ENCODE data around the gene SLC22A1.
"Not testable (repeated sequence)": the region's sequence is repeated elsewhere in the genome, so short reads cannot be mapped to it uniquely, and the experiment has no call there.

The SLC22A1 gene

DNA sequence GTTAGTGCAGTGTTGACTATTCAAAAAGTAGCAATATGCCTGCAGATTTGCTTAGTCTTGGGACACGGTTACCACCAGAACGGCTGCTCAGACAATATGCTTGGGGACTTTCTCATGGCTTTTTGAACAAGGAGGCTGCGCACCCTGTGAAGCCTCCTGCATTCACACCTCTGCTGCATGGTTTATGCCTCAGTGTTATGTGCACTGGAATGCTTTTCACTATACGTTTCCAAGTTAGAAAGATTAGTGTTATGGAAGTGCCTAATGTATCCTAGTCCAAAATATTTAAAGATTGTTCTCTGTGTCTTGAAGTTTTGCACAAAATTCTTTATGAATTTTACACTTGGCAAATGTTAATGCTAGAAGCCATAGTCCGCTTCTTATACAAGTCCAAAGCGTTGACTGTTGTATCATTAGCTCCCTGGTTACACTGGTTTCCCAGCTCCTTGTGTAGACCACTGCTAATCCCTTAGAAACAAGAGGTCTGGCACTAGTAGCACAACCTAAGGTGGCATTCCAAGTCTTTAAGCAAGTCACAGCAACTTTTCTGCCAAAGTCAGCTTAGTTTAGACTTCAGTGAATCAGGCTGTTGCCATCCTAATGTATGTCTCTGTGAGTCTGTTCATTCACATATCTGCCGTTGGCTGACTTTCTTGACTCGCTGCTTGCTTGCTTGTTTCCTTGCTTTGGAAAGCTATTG, 26.3 kb upstream of the SLC22A1 start:
- no peak for DNase-seq

DNA sequence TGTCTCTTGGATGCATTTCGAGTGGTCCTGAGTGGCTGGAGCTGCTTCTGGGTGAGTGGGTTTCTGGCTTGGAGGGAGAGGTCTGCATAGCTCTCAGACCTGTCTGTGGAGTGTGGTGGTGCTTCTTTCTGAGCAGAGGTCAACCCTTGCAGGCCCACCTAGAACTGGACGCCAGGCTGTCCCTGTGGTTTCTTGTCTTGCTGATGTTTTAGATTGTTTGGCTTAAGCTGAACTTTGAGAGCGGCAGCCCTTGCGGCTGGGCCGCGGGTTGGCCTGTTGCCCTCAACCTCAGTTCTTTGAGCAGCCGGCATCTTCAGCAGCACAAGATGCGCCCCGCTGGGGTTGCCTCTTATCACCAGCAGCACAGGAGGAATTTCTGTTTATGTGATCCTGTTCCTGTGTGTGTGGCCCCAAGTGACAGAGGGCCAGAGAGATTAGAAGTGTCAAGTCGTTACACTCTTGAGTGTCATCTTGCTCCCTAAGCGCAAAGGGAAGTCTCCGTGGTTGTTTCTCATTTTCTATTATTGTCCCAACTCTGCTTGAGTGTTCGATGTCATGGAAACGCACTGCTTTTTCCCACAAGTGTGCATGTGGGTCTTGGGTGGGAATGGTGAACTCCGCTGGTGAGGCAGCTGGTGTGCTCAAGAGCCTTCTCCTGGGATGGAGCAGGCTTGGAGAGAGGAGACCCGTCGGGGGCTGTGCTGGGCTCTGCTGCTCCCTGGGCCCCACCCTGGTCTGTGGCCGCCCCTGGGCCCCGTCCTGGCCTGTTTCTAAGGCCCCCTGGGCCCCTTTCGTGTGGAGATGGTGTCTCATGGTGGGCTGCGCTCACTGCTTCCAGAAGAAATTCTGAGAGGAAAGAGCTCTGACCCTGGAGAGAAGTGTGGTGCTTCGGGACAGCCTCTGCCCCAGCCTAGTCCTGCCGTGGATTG, 20.1 kb upstream of the SLC22A1 start:
- no peak for DNase-seq

DNA sequence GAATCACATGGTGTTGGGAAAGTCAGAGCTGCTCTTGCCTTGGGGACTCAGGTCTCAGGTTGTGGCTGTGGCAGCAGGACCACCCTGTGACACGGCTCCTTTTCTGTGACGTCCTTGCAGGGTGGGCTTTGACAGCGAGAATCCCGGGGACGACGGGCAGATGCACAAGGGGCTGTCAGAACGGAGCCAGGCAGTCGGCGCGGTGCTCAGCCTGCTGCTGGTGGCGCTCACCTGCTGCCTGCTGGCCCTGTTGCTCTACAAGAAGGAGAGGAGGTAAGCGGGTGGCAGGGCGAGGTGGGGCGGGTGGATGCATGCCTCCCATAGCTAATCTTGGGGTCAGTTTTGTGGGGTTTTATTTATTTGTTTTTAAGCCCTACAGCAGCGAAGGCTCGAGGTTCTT, 19.2 kb upstream of the SLC22A1 start:
- no peak for DNase-seq

GRCh38 chr6:160102956-160103824, 18.4 kb upstream of the SLC22A1 start:
- peak; percentile 23 for DNase-seq

DNA sequence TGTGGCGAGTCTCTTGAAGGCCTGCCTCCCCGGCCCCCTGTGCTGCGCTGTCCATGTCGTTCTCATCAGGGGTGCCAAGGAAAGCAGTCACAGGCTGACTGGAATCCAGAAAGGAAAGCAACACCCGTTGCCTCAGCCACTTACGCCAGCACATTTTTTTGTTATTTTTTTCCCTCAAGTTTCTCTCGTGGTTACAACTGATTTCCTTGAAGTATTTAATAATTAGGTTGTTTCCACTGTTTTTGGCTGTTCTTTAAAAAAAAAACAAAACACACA, 17.9 kb upstream of the SLC22A1 start:
- DNase-seq, result no peak

DNA sequence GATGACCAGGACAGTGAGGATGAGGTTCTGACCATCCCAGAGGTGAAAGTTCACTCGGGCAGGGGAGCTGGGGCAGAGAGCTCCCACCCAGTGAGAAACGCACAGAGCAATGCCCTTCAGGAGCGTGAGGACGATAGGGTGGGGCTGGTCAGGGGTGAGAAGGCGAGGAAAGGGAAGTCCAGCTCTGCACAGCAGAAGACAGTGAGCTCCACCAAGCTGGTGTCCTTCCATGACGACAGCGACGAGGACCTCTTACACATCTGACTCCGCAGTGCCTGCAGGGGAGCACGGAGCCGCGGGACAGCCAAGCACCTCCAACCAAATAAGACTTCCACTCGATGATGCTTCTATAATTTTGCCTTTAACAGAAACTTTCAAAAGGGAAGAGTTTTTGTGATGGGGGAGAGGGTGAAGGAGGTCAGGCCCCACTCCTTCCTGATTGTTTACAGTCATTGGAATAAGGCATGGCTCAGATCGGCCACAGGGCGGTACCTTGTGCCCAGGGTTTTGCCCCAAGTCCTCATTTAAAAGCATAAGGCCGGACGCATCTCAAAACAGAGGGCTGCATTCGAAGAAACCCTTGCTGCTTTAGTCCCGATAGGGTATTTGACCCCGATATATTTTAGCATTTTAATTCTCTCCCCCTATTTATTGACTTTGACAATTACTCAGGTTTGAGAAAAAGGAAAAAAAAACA, 16.6 kb upstream of the SLC22A1 start:
- DNase-seq, result no peak

DNA sequence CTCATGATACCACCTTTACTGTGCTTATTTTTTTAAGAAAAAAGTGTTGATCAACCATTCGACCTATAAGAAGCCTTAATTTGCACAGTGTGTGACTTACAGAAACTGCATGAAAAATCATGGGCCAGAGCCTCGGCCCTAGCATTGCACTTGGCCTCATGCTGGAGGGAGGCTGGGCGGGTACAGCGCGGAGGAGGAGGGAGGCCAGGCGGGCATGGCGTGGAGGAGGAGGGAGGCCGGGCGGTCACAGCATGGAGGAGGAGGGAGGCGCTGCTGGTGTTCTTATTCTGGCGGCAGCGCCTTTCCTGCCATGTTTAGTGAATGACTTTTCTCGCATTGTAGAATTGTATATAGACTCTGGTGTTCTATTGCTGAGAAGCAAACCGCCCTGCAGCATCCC, 15.6 kb upstream of the SLC22A1 start:
- DNase-seq, result no peak

DNA sequence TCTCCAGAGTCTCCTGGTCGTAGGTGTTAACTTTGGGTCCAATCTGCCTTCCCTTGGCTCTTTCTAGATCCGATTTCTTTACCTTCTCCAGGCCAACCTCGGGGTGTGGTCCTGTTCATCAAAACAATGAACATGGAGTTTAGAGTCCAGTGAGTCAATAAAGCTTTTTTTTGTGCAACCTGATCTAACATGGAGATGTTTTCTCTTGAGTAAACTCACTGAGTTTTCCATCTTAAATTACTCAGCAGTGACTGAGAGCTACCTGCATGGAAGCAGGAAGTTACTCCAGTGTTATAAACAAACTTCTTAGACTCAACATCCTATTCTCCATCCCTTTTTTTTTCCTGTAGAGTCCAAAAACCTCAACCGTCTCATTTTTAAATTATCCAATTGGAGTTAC, 14.9 kb upstream of the SLC22A1 start:
- no peak for DNase-seq

DNA sequence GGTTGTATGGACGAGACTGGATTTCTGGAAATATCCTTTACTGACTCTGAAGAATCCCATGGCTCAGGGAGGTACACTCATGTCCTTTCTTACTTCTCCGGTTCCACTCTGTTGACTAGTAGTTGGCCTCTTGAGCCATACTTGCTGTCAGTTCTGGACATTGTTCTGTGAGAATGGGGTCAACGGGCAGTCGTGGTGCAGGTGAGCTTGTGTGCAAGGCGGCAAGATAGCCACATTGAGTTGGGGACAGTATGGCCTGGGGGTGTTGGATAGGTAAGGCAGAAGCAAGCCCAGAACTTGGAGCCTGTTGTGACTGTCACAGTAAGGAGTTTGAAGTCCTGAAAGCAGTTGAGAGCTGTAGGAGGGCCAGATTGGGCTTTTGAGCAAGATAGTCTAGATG, 13.5 kb upstream of the SLC22A1 start:
- DNase-seq, result no peak

DNA sequence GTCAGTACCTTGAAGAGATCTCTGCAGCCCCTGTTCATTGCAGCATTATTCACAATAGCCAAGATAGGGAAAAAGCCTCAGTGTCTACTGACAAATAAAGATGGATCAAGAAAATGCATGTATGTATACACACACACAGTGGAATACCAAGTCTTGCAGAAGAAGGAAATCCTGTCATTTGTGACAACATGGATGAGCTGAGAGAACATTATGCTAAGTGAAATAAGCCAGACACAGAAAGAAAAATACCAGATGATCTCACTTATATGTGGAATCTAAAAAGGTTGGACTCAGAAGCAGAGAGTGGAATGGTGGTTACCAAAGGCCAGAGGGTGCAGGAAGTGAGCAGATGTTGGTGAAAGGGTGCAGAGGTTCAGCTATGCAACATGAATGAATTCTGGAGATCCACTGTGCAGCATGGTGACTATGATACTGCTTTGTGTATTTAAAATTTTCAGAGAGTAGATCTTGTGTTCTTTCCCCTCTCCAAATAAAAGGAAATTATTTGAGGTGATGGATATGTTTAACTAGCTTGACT, 11.0 kb upstream of the SLC22A1 start:
- no peak for DNase-seq

DNA sequence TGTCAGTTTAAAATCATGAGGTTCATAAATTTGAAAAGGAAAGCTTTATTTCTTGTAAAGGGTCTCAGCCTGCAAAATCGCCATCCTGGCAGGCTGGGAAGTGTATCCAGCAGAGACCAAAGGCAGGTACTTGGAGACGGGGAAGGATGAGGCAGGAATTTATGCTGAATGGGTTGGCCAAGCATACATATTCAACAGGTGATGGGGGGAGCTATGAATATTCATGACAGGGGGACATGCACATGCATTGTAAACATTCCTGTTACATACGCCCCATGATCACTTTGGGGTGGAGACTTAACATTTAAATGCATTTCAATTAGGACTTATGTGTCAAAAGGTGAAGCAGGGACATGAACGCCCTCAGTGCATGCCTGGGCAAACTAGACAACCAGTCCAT, 9.8 kb upstream of the SLC22A1 start:
- no peak for DNase-seq

DNA sequence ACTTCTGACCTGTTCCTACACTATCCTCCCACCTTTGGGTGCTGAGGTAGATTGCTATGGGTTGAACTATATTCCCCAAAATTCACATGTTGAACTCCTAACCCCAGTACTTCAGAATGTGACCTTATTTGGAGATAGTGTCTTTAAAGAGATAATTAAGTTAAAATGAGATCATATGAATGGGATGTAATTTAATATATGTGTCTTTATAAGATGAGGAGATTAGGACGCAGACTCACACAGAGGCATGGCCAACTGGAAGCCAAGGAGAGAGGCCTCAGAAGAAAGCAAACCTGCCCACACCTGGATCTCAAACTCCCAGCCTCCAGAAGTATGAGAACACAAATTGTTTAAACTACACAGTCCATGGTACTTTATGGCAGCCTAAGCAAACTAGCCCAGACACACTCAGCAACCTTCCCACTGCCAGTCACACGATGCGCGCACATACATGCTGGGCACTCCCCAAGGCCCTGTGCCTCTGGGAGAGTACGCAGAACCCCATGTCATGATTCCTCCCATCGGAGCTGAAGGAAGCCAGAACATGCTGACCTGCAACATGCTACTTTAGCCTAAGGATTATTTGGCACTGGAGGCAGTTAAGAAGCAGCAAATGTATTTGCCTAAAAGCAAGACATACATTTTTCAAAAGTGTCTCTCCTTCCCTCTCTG, 8.9 kb upstream of the SLC22A1 start:
- no peak for DNase-seq

DNA sequence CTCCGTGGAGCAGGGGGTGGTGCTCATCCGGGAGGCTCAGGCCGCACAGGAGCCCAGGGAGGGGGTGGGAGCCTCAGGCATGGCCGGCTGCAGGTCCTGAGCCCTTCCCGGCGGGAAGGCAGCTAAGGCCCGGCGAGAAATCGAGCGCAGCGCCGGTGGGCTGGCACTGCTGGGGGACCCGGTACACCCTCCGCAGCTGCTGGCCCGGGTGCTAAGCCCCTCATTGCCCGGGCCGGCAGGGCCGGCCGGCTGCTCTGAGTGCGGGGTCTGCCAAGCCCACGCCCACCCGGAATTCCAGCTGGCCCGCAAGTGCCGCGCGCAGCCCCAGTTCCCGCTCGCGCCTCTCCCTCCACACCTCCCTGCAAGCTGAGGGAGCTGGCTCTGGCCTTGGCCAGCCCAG, 7.1 kb upstream of the SLC22A1 start:
- DNase-seq, result not testable (repeated sequence)

DNA sequence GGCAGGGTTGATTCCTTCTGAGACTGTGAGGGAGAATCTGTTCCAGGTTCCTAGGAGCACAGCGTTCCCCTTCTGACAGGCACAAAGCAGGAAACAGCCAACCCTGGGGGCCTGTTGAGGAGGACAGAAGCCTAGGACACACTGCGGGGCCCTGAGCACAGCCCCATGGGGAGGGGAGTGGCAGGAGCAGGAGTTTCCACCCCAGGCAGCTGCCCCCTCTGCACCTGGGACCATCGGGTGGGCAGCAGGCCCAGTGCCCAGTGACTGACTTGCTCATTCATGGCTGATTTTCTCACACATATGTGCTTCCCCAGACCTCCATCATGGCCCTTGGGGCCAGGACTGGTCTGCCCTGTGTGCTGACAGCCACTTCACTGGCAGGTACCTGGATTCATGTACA, 6.2 kb upstream of the SLC22A1 start:
- DNase-seq, result no peak

- DNase-seq, result no peak
Measured at GRCh38 chr6:160116411-160116810, 5.2 kb upstream of the SLC22A1 start.

DNA sequence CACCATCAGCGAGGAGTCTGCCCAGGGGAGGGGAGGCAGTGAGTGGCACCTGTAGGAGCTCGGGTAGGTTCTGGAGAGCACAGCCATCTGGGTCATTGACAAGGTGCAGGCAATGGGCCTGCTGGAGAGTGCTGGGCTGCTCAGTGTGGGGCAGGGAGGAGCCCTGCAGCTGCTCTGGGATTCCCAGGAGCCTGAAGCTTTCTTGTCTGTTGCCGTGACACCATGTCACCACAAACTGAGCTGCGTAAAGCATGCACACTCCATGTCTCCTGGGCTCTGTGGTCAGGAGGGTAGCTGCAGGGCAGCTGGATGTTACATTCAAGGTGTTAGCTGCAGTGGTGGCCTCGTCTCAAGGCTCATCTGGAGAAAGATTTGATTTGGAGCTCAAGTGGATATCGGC, 4.5 kb upstream of the SLC22A1 start:
- no peak for DNase-seq

GRCh38 chr6:160118620-160119229, 2.9 kb upstream of the SLC22A1 start:
- DNase-seq, result no peak

DNA sequence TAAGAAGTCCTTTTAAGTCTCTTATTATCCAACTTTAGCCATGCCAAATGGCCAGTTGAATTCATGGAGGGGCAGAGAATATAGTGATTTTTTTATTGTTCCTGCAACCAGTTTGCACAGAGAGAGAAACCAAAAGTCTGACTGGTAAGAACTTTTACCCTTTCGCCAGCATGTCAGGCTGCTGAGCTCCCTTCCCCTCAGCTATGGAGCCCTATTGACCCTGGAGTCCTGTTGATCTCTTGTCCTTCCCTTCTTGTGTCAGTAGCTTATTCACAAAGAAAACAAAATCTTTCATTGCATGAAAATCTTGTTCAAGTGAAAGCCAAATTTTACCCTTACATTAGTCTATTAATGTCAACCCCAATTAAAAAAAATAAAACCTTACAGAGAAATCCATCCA, 1.5 kb upstream of the SLC22A1 start:
- DNase-seq, result no peak

DNA sequence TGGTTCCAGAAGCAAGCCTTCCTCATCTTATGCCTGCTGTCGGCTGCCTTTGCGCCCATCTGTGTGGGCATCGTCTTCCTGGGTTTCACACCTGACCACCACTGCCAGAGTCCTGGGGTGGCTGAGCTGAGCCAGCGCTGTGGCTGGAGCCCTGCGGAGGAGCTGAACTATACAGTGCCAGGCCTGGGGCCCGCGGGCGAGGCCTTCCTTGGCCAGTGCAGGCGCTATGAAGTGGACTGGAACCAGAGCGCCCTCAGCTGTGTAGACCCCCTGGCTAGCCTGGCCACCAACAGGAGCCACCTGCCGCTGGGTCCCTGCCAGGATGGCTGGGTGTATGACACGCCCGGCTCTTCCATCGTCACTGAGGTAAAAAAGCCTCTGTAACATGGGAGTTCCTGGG, 366 bp downstream of the SLC22A1 start:
- no peak for DNase-seq

GRCh38 chr6:160122744-160123143, 1.1 kb downstream of the SLC22A1 start:
- DNase-seq, result no peak

- DNase-seq, result no peak
Measured at GRCh38 chr6:160124007-160124406, 2.4 kb downstream of the SLC22A1 start.

GRCh38 chr6:160124605-160125004, 3.0 kb downstream of the SLC22A1 start:
- DNase-seq, result no peak

Measured in fibroblast of upper back skin (primary cell).